AG20443 (cell line): ENCODE results near the gene USF1.
A peak's percentile ranks its signal among the peaks of the same experiment; 100 is the strongest.
"Not testable (repeated sequence)": the region's sequence is repeated elsewhere in the genome, so short reads cannot be mapped to it uniquely, and the experiment has no call there.

Source experiments
- DNase-seq: peaks from one replicate; pipeline ENCODE4 v3.0.0; 2012; ENCODE audit warnings: low spot score, mixed read lengths

USF1 gene

DNA sequence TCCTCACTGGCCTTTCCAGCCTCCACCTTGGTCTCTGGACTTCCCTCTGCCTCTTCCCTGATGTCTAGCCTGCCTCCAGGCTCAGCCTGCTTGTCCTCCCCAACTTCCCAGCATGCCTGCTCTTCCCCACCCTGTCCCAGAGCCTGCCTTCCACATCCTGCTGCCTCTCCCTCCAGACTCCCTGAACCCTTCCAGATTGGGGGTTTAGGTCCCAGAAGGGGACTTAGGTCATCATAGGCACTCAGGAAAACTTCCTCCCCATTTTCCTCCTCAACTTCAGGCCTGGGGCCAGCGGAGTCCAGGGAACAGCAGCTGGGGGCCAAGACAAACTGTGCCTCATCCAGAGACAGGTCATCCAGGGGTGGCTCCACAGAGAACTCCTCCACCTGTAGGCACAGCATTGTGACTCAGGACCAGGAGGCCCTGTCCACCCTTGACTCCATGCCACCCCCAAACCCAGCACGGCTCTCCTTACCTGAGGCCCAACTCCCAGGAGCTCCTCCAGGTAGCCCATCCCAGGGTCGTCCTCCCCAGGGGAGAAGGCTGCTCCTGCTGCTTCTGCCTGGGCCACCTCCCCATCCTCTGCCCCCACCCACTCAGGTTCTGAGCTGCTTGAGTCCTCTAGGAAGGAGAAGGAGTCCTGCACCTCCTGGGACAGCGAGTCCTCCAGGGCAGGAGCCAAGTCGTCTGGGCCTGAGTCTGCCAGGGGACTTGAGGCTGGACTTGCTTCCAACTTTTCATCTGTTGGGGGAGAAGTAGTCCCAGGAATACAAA lies 3.4 kb upstream of the USF1 start:
- DNase-seq: no peak

DNA sequence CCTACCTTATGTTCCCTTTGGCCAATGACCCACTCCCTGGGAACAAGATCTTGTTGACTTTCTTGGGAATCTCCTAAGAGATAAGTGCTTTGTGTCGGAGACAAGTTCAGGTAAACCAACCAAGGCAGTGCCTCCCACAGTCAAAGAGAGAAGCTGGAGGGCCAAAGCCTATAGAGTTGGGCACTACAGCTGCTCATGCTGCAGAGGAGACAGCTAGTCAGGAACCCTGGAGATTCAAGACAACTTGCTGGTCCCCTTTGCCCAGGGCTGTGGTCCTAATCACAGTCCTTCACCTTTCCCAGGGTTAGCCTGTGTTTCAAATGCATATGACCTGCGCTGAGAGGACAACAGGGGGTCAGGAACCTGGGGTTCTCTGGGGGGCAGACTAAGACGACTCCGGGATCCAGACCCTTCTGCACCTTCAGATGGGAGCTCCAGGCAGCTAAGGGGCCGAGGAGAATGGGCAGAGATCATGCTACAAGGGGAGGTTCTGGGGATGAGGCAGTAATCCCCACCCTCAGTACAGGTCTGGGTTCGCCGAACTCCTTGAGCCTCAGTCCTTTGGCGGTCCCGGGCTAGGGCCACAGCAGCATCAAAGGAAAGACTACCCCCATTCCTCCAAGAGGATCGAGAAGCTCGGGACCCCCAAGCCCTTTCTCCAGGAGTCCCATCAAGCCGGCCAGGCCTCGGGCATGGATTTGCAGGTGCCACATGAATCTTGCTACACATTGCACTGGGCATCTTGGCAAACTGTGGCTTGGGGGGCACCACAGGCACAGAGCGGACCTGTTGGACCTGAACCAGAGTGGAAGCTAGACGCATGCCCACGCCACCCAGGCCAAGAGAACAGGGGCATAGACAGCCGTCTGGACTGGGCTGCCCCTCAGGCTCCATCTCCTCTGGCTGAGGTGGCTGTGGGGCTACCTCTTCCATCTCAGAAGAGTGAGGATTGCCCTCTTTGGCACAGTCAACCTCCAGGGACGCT lies 2.0 kb upstream of the USF1 start:
- DNase-seq: no peak

DNA sequence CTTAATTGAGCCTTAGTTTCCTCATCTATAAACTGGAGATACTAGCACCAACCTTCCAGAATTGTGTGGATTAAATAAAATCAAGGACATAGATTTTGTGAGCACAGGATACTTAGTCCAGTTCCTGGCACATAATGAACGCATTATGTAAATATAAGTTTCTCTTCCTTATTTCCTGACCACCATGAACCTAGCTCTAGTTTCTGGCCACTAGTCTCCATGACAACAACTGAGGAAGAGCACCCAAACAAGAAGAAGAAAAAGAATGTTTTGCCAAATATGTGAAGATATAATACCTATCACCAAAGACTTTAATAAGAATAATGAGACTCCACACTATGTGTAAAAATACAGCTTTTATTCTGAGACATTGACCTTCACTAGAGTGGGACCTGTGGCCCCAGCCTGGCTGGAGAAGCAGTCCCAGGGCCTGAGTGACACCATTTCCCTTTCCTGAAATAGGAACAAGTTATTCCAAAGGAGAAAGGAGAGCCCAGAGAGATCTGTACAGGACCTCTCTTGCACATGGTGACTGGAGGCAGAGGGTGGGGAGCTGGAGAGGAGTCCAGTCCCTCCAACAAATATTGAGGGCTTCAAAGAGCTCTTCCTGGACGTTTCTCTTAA lies 940 bp upstream of the USF1 start:
- no peak for DNase-seq

DNA sequence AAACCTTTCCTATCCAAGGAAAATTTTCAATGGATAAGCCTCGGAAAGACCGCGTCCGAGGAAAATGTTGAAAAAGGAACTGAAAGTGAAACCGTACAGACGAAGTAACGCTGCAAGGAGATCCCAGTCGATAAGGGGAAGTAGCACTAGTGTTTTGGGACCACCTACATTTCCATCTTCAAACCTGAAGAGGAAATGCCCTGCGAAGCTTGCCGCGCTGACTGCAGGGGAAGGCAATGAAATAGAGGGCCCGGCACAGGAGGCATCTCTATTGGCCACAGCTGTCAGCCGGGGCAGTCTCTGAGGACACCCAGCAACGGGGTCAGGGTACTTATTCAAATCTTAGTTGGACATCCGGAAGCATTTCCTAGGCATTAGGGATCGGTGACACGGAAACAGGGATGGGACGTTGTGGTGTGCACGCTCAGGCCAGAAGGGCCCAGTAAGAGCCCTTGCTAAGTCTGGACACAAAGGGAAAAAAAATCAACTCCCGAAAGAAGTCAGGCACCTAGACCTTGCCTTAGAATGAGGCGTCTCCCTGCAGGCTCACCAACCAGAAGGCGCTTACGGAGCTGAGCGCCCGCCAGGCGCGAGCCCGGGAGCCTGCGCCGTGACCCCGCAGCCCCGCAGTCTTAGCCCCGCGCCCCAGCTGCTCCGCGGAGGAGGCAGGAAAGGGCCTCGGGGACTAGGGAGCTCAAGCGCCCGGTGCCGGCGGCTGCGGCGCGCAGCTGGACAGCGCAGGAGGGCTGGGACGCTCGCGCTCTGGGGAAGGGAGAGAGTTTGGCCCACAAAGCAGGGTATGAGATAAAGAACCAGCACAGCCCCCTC lies 655 bp downstream of the USF1 start:
- peak; percentile 78 for DNase-seq

DNA sequence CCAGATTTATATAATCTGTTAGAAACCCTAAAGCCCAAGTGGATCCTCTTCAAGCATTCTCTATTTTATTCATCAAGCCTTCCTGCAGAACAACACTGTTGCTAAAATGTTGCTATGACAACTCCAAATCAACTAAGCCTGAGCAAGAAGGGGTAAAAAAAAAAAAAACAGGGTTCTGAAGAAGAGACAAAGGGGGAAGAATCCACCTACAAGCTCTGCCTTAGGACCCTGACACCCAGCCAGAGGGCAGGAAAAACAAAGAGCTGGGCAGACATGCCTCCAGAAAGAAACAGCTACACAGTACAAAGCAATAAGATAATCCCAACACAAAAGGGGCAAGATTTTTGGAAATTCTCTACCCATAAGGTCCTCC lies 1.3 kb downstream of the USF1 start:
- peak; percentile 32 for DNase-seq

DNA sequence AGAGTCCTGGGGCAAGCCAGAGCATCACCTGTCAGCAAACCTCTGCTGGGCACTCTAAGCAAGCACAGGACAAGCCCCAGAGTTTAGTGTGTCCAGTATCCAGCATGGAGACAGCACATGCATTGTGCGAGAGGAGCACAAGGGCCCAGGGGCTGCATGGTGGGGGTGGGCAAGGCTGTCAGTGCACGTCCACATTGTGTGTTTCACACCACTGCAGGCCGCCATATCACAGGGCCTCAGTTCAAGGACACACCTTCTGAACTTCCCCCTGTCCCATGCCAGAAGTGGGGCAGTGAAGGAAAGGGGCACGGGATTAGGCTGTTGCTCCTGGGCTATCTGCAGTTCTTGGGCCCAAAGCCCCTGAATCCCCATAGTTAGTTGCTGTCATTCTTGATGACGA lies 6.2 kb downstream of the USF1 start:
- no peak for DNase-seq

DNA sequence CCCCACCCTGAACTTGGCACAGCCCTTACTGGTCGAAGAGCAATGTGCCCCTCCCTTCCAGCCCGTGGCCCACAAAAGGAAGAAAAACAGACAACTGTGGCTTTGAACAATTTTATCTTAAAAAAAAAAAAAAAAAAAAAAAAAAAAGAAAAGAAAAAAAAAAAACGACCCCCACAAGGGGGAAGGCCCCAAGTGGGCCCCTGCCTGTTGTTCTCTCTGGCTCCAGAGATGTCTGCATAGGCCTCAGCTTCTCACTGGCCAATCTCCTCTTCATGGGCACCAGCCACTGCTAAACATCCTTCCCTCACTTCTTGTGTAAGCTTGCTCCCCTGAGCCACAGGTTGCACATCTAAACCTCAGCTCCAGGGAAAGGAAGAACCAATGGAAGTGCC lies 6.6 kb downstream of the USF1 start:
- DNase-seq: no peak

DNA sequence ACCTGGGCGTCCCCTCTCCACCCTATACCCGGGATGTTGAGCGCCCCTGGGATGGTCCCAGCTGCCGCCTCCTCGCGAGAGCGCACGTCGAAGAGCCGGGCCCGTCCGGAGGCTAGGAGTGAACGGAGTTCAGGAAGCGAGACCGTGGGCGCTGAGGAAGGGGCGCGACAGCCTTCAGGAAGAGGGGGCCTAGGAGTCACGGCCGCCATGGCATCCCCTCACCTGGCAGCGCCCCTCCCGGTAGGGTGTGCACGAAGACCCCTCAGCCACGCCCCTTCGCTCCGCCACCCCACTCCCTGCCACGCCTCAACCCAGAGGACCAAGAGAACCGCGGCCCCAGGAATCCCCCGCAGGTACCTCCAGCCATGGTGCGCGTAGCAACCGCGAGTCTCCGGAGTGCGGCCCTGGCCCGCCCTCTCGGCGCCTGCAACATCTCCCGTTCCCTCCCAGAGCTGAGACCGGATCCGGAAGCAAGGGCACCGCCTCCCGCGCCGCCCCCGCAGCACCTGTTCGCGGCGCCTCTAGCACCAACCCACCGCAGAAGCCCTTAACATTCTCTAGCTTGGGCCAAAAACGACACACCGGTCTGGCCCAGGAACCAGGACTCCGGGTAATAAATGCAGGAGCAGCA lies 7.1 kb downstream of the USF1 start, which contains the start of gene TSTD1:
TSTD1 (minus strand) TSS at position 442 of the 631 bp plus-strand sequence; CDS start at position 367, 75 bp downstream.
- DNase-seq: no peak

DNA sequence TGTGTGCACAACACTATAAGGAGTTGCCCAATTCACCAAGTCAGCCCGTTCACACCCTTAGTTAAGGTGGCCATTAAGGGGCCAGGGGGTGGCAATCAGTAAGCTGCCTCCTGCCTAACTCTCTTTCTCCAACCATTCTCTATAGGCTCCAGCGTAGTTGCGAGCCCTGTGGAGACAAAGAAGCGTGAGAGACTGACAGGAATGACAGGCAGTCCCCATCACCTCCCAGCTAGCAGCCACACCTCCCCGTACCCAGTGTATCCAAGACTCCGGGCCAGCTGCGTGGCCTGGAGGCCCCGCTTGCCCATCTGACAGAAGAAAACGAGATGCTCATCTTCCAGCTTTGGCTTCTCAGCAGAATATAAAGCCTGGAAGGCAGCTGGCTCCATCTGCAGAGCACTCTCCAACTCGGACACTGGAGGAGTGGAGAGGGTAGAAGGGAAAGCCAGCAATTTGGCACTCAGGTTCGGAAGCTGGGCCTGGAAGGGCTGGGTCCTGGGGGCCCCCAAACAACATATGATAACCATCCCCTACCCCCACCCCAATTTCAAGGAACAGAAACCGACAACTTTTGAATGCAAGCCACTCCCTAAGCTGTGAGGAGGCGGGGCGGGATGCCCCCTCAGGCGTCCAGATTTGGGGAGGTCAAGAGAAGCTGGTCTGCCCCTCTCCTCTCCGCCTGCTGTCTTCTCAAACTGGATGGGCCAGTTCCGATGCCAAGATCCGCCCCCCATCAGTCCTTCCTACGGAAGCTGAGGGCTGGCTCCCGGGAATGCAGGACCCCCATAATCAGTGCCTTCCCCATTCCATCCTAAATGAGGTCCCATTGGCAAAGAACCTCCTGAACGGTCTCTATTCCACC lies 7.9 kb downstream of the USF1 start:
- no peak for DNase-seq

DNA sequence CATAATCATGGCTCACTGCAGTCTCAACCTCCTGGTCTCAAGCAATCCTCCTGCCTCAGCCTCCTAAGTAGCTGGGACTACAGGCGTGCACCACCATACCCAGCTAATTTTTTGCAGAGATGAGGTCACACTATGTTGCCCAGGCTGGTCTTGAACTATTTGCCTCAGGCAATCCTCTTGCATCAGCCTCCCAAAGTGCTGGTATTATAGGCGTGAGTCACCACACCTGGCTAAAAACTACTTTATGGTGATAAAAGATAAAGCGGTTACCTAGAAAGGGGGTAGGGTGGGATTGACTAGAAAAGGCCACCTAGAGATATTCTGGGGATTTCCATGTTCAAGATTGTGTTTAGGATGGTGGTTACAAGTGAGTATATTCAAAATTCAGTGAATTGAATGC lies 12.0 kb downstream of the USF1 start:
- DNase-seq: no peak

DNA sequence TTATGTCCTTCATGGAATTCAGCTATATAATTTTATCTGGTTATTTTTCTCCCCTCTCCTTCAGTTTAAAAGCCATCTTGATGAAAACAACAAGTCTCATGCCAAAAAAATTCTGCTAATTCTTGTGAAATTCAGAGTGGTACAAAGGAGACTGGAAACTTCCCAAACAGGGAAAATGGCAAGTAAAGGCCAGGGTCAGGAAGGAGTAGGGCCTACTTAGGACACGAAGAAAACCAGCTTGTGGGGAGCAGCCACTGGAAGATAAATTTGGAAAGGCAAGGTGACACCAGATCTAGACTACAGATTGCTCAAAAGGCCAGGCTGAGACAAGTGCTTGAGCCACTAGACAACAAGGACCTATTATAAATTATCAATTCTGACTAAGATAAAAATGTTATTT lies 13.4 kb downstream of the USF1 start:
- no peak for DNase-seq

DNA sequence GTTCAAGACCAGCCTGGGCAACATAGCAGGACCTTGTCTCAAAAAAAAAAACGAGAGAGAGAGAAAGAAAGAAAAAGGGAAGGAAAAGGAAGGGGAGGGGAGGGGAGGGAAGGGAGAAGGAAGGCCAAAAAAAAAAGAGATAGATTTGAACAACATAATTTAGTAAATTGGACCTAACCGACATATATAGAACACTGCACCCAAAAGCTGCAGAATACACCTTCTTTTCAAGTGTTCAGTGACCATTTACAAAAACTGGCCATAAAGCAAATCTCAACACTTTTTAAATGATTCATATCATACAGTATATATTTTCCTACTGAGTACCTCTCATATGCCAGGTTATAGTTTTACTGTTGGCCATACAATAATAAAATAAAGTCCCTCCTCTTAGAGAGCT lies 13.9 kb downstream of the USF1 start:
- no peak for DNase-seq

DNA sequence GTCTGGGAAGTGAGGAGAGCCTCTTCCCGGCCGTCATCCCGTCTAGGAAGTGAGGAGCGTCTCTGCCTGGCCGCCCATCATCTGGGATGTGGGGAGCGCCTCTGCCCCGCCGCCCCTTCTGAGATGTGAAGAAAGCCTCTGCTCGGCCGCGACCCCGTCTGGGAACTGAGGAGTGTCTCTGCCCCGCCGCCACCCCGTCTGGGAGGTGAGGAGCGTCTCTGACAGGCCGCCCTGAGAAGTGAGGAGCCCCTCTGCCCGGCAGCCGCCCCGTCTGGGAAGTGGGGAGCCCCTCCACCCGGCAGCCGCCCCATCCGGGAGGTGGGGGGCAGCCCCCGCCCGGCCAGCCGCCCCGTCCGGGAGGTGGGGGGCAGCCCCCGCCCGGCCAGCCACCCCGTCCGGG lies 16.3 kb downstream of the USF1 start:
- DNase-seq: not testable (repeated sequence)

DNA sequence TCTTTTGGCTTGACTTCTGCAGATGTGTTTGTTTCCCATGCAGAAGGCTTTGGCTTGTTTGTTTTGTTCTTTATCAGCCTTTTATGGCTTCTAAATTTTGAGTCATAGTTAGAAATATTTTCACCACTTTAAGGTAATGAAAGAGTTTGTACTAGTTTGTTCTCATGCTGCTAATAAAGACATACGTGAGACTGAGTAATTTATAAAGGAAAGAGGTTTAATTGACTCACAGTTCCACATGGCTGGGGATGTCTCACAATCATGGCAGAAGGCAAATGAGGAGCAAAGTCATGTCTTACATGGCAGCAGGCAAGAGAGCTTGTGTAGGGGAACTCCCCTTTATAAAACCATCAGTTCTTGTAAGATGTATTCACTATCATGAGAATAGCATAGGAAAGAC lies 18.8 kb downstream of the USF1 start:
- DNase-seq: not testable (repeated sequence)

DNA sequence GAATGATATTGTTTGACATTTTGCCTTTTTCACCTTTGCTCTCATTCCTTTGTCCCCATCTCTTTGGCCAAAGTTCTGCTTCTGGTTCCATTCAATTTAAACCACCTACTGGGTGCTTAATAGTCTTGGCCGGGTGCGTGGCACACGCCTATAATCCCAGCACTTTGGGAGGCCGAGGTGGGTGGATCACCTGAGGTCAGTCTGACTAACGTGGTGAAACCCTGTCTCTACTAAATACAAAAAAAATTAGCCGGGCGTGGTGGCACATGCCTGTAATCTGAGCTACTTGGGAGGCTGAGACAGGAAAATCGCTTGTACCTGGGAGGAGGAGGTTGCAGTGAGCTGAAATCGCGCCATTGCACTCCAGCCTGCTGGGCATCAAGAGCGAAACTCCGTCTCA lies 23.3 kb downstream of the USF1 start:
- not testable (repeated sequence) for DNase-seq

DNA sequence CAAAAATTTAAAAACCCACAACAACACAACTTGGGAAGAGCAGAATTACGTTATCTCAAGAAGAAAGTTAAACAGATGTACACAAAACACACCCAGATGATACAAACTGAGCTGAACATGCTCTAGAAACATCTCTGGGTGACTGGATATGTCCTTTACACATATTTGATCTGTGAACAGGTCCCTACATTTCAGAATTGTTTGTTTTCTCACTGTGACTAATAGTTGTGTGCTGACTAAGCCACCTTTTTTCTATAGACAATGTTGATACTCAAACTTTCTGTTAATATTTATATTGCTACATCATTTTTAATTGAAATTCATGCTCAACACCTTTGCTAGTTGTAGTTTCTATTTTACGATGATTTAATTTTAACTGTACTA lies 23.8 kb downstream of the USF1 start:
- DNase-seq: no peak

DNA sequence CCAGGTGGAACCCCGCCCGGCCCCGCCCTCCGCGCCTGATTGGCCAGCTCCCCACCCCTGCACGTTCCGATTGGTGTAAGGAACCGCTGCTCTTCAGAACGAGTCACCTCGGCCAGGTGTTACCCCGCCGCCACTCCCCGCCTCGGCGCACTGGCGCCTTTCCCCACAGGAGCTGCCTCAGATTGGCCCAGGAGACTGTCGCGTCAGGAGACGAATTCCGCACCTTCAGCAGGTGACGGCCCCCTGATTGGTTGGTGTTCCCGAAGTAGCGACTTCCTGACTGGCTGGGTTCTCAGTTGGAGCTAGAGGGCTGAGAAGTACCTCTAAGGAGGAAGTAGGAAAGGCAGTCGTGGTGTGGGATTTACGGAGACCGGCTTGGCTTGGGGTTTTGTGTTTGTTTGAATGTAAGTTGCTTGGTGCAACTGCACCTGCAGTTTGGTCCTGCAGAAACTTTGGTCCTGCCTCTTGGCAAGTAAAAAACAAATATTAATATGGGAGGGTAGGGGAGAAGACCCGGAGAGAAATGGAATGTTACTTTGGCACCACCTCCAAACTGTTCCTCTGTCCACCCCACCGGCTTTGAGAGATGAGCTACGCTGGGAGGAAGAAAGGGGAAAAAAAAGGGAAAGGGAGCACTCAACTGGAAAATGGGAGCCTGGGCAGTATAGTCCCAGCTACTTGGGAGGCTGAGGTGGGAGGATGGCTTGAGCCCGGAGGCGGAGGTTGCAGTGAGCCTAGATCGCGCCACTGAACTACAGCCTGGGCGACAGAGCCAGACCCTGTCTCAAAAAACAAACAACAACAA lies 24.4 kb downstream of the USF1 start:
- DNase-seq: peak; percentile 84

DNA sequence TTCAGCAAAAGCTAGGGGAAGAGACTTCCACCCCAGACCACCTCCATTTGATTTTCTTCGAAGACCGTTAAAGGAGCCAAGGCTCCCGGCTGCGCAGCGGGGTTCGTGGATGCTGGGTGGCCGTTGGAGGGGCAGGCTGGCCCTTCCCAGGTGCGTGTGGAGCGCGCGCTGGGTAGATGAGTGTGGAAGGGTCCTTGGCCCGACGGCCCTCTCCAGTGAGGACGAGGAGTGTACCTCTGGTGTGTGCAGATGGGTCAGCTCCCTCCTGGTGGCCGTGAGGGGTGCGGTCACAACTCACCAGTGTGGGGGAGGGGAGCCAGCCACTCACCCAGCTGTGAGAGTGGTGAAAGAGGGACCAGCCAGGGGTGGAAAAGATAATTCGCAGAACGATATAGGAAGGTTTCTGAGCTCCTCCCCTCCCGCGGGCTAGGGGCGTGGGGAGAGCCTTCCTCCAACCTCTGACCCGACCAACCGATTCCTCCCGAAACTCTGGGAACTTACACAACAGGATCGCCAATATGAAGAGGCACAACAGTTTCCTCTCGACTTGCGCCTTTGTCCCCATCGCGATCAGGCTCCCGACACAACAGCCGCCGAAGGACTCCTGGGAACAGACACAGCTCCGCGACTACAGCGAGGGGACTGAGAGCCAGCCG lies 25.1 kb downstream of the USF1 start, which contains the start of gene F11R:
F11R (minus strand) TSS at position 644 of the 656 bp plus-strand sequence; CDS start at position 565, 79 bp downstream.
- DNase-seq: peak; percentile 29
